Stimulated activated CD8-positive, alpha-beta memory T cell treated with anti-CD3 and anti-CD28 coated beads, Interleukin-12 subunit alpha, Interleukin-12 subunit beta, amount 100 ng/mL, for 1 hour (primary cell): ENCODE results near the gene HKDC1.
"Not testable (repeated sequence)": the region's sequence is repeated elsewhere in the genome, so short reads cannot be mapped to it uniquely, and the experiment has no call there.

Source experiments
- DNase-seq: peaks from one replicate; pipeline ENCODE4 v3.0.0-alpha.2; 2020; ENCODE audit warnings: low read depth

HKDC1 gene, protein sequence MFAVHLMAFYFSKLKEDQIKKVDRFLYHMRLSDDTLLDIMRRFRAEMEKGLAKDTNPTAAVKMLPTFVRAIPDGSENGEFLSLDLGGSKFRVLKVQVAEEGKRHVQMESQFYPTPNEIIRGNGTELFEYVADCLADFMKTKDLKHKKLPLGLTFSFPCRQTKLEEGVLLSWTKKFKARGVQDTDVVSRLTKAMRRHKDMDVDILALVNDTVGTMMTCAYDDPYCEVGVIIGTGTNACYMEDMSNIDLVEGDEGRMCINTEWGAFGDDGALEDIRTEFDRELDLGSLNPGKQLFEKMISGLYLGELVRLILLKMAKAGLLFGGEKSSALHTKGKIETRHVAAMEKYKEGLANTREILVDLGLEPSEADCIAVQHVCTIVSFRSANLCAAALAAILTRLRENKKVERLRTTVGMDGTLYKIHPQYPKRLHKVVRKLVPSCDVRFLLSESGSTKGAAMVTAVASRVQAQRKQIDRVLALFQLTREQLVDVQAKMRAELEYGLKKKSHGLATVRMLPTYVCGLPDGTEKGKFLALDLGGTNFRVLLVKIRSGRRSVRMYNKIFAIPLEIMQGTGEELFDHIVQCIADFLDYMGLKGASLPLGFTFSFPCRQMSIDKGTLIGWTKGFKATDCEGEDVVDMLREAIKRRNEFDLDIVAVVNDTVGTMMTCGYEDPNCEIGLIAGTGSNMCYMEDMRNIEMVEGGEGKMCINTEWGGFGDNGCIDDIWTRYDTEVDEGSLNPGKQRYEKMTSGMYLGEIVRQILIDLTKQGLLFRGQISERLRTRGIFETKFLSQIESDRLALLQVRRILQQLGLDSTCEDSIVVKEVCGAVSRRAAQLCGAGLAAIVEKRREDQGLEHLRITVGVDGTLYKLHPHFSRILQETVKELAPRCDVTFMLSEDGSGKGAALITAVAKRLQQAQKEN

DNA sequence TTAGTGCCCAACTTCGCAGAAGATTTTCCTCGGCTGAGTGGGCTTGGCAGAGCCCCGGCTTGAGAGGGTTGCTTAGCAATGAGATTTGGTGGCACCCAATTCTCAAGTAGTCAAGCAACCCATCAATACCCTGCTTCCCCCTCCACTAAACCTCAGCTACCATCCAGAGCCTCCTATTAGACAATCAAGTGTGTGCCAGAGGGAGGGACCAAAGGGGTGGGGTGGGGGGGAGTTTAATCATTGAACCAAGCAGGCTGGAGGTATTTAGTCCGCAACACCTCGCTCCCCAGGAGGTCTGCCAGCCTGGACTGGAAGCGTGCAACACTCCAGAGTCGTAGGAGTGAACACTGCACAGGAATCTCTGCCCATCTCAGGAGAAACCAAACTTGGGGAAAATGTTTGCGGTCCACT lies at the start of gene HKDC1:
HKDC1 (plus strand) TSS at position 292 of the 411 bp plus-strand sequence; CDS start at position 396, 104 bp downstream.
- no peak for DNase-seq

DNA sequence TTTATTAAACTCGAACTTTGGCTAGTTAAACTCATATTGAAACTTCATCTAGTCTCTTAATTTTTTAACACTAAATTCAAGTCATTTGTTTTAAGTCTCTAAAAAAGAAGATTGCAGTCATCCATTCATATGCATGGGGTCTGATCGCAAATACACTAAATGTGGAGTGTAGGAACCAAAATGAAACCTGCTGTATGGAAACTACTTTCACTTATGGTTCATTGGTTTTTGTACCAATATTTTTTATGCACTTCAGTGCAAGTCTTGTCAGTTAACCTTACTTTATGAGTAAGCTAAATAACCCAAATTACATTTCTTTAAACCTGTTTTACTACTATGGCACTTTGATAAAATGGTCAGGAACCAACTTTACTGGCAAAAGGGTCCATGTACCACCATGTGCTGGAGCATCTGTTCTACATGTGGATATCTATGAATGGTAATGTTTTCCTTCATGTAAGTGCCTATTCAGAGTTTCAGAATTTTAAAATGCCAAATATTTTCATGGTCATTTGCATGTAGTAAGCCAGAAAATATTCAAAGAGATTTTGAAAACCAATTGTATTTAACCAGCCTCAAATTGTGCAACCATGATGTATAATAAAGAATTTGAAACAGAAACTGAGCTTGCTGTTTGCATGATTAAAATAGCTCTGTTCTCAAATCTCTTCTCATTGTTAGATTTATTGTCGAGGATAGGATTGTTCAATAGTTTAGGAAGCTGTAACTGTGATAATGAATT lies 47.7 kb upstream of the HKDC1 start:
- DNase-seq: no peak

DNA sequence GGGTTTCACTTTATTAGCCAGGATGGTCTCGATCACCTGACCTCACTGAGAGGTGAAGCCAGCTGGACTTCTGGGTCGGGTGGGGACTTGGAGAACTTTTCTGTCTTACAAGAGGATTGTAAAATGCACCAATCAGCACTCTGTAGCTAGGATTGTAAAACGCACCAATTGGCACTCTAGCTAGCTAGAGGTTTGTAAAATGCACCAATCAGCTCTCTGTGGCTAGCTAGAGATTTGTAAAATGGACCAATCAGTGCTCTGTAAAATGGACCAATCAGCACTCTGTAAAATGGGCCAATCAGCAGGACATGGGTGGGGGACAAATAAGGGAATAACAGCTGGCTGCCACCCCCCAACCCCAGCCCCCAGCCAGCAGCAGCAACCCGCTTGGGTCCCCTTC lies 44.8 kb upstream of the HKDC1 start:
- DNase-seq: not testable (repeated sequence)

DNA sequence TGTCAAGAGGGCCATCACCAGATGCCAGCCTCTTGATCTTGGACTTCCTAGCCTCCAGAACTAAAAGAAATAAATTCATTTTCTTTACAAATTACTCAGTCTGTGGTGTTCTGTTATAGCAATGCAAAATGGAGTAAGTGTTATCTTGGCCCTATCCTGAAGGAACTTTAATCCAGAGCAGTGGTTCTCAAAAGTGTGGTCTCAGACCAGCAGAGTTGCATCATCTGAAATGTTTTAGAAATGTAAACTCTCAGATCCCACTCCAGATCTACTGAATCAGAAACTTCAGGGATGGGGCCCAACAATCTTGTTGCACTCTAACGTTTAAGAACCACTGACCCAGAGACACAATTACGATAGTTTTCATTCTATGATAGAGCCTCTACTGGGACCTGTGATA lies 43.3 kb upstream of the HKDC1 start:
- DNase-seq: no peak

DNA sequence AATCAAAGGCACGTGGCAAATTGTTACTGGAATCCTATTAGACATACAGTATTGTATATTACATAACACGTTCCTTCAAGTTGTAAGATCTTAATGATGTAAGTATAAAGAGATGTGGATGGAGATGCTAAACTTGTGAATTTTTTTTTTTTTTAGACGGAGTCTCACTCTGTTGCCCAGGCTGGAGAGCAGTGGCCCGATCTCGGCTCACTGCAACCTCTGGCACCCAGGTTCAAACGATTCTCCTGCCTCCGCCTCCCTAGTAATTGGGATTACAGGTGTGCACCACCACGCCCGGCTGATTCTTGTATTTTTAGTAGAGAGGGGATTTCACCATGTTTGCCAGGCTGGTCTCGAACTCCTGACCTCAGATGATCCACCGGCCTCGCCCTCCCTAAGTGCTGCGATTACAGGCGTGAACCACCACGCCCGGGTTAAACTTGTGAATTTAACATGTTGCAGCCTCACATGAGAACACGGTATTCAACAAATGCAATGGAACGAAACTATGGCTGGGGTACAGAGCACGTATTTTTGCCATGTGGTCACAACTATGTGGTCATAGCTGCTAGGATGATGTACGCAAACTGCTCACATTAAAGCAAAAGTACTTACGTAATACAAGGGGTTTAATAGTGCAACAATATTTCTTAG lies 40.9 kb upstream of the HKDC1 start:
- no peak for DNase-seq

DNA sequence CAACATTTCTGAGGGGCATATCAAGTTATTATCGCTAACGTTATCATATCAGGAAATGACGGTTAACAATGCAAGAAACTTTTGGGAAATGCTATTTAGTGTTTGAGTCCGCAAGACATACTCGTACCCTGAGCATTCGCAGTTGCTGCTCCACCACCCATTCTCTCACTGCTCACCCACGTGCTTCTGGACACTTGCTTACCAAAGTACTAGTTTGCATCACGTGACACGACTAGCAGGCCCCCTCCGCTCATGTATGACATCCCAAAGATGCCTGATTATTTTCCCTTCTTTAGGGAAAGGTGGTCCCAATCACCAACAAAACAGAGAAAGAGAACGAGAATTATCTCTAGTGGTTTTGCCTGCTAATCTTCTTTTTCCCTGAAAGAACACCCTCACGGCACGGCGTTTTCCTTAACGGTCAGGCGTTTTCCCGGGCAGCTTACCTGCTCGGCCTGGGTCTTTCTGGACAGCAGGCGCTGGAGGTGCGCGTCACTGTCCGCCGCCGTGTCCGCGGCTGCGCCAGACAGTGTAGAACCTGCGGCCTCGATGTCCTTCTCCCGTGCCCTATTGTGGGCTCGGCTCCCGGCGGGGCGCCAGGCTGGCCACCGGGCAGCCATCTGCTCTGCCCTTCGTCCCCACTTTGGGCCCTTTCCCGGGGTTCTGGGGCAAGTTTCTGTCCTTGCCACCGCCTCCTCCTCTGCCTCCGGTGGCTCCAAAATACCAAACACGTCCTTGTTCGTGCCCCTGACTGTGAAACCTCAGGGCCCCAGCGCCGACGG lies 40.2 kb upstream of the HKDC1 start, which contains the start of gene SUPV3L1:
SUPV3L1 (plus strand) TSS at position 492 of the 782 bp plus-strand sequence; CDS start at position 550, 58 bp downstream.
- DNase-seq: peak; percentile 76

DNA sequence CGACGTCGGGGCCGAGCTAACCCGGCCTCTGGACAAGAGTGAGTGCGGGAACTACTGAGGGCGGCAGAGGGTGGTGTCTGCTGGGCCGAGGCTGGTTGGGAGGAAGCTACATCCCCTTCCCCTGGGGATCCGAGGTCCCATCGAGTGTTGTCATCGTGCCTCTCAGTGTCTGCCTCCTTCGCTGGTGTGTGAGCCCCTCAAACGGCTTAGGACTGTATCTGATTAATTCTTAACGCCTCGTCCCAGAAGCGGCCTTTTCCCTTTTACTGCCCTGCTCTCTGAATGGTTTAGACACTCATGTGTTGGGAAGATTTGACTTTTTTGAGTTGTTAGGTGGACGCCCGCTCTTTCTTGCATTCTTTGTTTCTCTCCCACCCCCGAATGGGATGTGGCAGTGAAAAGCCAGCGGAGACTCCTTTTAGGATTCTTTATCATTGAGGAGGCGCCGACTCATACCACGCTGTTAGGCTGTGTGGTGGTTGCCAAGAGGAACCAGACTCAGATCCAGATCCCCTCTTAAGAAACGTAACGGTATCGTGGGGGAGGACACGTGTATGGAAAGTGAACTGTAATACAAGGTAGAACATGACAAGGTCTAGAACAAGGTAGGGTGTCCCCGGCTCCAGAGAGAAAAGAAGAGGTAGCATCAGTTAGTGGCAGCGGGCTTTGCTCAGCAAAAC lies 39.5 kb upstream of the HKDC1 start:
- DNase-seq: no peak

DNA sequence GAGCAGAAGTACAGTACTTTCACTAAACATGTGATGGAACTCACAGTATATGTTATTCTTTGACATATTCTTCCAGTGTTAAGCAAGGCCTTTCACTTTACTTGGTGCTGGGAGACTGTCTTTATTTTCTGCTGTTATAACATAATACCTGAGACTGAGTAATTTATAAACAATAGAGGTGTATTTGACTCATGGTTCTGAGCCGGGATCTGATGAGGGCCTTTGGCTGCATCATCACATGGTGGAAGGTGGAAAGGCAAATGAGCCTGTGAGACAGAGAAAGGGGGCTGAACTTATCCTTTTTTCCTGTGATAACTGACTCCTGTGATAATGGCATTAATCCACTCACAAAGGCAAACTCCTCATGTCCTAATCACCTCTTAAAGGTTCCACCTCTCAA lies 38.7 kb upstream of the HKDC1 start:
- DNase-seq: no peak

DNA sequence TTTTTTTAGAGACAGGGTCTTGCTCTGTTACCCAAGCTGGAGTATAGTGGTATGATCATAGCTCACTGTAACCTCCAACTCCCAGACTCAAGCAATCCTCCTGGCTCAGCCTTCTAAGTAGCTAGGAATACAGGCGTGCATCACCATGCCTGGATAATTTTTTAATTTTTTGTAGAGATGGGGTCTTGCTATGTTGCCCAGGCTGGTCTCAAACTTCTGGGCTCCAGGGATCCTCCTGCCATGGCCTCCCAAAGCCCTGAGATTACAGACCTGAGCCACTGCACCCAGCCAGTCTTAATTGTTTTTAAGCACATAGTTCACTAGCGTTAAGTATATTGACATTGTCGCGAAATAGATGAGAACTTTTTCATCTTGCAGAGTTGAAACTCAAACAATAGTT lies 38.1 kb upstream of the HKDC1 start:
- DNase-seq: no peak

DNA sequence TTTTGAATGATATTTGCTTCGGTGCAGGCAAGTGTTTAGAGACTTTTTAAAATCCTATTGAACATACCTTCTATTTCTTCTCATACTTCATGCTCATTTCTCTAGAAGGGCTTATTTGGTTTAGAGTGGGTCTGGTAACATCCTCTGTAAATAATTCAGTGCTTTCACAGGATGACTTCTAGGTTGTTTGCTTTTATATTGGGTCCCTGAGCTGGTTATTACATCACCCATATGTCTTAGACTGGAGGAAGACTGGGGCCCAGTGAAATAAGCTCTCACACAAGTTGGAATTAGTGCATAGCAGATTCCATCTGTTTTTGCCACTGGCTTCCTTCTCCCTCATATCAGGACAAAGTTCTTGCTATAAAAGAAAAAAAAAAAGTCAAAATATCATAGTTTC lies 33.6 kb upstream of the HKDC1 start:
- no peak for DNase-seq

DNA sequence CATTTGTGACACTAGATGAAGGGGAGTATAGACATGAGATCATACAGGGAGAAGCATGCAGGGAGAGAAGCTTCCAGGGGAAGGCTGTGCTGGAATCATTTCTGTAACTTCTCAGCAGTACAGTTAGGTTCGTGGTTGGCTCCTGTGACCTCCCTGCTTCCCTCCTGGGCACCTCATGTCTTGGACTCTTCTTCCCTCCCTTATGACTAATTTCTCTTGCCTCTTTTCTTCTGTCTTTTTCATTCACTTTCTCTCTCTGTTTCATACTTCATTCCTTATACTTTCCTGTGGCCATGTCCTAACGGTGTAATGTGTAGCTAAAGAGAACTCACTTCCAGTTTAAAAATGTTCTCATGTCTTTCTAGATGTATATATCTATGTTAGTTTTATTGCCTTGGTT lies 19.1 kb upstream of the HKDC1 start:
- no peak for DNase-seq

DNA sequence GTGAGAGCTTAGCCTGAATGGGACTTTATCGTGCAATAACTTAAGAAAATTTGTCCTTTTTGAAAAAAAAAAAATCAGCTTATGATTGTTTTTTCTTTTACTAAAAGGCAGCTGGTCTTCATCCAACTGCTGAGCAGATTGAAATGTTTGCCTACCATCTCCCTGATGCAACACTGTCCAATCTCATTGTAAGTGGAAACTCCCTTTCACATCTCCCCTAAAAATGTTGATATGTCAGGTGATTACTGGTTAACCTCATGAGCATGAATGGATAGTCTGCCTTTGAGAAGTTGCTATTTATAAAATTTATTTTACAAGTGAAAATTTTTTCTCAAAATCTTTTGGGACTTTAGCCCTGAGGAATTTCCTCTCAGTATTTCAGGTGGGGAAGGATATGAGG lies 17.8 kb upstream of the HKDC1 start:
- DNase-seq: no peak

DNA sequence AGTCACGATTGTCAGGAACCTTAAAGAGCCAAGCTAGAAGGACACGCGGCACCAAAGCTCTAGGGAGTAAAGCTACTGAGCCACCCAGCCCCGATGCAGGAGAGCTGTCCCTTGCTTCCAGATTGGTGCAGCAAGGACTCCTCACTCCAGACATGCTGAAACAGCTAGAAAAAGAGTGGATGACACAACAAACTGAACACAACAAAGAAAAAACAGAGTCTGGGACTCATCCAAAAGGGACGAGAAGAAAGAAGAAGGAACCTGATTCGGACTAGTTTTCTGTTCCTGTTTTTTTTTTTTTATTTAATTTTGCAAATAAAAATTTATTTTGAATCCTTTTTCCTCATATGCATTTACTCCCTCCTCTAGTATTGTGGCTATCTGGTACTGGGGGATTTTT lies 11.4 kb upstream of the HKDC1 start:
- DNase-seq: no peak

DNA sequence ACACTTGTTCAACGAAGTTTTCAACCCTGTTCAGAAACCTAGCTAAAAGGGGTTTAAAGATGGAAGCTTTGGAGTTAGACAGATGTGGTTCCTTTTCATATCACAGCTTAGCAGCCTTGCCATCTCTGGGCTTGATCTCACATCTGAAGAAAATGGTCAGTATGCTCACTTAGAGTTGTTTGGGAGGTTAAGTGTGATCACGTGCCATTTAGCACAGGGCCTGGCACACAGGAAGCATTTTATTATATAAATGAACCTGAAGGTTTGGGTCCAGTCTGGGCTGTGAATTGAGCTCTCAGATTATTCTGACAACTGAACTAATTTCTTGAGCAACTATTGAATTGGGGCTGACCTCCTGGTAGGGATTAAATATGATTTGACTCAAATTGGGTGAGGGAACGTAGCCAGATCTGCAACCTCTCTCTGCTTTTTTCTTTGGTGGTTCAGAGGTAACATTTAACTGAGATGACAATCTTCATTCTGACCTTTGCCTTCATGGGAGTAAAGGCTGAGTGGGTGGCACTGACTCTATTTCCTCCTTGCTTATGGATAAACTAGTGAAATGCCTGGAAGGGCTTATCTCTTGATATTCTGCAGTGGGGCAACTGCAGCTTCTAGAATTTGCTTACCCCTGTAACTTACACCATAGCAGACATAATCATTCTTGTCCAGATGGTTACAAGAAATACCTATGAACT lies 10.2 kb upstream of the HKDC1 start:
- DNase-seq: no peak

DNA sequence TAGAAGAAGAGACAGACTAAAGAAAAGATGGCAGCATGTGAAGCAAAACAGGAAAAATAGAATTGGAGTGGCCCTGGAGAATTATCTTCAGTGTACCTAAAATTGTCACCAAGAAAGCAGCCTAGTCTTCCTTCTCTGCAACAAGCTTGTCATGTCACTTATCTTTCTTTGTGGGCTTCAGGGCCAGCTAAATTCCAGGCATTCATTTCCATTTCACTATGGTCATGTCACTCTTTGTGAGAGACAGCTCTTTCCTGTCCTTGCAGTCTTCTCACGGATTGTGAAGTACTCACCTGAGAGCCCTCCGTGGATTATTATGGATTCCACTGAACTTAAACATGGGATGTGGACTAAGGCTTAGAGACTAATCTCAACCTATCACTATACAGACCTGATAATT lies 9.0 kb upstream of the HKDC1 start:
- no peak for DNase-seq

DNA sequence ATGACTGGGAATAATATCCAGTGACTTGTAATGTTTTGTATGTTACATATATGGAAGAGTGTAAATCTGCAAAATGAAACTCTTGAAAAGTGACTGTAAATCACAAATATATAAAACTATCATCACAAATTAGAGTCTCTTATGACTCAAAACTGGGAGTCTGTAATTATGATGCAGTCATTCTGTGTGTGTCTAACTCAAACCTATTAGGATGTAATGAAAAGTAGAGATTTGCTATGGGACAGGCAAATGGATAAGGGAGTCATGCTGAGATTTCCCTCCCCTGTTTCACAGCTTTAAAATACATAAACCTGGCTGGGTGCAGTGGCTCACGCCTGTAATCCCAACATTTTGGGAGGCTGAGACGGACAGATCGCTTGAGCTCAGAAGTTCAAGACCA lies 8.6 kb upstream of the HKDC1 start:
- DNase-seq: no peak

DNA sequence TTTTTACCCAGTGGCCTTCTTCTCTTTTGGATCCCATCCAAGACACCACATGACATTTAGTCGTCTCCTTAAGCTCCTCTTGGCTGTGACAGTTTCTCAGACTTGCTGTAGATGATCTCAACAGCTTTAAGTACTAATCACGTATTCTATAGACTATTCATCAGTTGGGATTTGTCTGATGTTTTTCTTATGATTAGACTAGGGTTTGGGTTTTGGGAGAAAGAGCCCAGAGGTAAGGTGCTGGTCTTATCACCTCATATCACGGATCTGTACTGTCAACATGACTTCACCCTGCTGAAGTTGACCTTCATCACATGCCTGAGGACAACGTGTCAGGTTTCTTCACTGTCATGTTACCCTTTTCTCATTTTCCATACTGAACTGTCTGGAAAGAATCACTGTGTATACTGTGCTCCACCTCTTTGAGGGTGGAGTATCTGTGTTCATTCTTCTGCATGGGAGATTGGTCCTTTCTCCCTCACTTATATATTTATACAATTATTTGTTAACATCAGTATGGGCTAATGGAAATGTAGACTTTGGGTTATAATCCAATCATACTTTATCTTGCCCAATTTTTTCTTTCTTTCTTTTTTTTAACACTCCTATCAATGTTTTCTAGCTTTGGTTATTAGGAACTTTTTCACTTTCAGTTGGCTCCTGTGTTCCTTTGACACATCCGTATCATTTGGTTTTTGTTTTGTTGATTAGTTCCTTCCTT lies 6.4 kb upstream of the HKDC1 start:
- no peak for DNase-seq

DNA sequence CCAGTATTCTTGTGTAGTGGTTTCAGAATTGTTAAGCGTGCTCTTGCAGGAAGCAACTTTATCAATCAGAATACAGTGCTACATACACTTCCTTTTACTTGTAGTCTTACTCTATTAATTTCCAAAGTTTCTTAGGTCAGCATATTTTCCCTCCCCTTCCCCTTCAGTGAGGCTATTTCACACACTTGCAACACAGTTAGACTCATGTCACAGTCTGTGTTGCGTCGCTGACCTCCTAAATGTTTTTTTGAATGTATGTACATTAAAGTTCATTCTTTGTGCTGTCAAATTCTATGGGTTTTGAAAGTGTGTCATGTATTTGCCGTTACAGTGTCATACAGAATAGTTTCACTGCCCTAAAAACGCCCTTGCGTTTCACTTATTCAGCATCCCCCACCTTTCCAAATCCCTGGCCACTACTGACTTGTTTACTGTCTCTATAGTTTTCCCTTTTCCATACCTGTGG lies 5.4 kb upstream of the HKDC1 start:
- no peak for DNase-seq
